Suprapubic skin (tissue), 4 donors: ENCODE results near the gene NPFF. TPM values are rescaled to one million over a fixed set of nuclear protein-coding genes. Genes with fewer than 3 reads are reported as not detected.

Experiments used
- DNase-seq, 2 donors: peaks; one replicate each; pipeline ENCODE4 v3.0.0-alpha.2; 2019; ENCODE audit warnings: low spot score in 2 of 2
- H3K27ac ChIP-seq: fragments of 200-600 bp; sonication (generic); one replicate; pipeline ENCODE4 v1.5.1; 2019
- H3K27me3 ChIP-seq: fragments of 200-600 bp; sonication (generic); one replicate; pipeline ENCODE4 v1.5.1; 2019
- H3K36me3 ChIP-seq: fragments of 200-600 bp; sonication (generic); one replicate; pipeline ENCODE4 v1.5.1; 2019
- H3K4me1 ChIP-seq: fragments of 200-600 bp; sonication (generic); one replicate; pipeline ENCODE4 v1.5.1; 2019
- H3K4me3 ChIP-seq: fragments of 200-600 bp; sonication (generic); one replicate; pipeline ENCODE4 v1.5.1; 2019; ENCODE audit warnings: mild to moderate bottlenecking
- H3K9me3 ChIP-seq: fragments of 200-600 bp; sonication (generic); one replicate; pipeline ENCODE4 v1.5.1; 2019
- CTCF ChIP-seq, 2 donors: fragments of 200-600 bp in 1 of 2; fragments of 450-650 bp in 1 of 2; sonication (generic) in 1 of 2; IDR thresholded peaks; one replicate each; pipeline ENCODE4 v1.5.1; 2016 to 2019; ENCODE audit warnings: antibody characterized with exemption in 2 of 2, mild to moderate bottlenecking in 1 of 2, moderate library complexity in 1 of 2
- EP300 ChIP-seq: sonication (generic); formaldehyde crosslinking; IDR thresholded peaks from one replicate; pipeline ENCODE4 v1.6.1; 2017; ENCODE audit warnings: antibody characterized with exemption
- POLR2A ChIP-seq, 2 donors: fragments of 450-650 bp; IDR thresholded peaks; one replicate each; pipeline ENCODE4 v1.6.1; 2017; ENCODE audit warnings: antibody characterized with exemption in 2 of 2, mild to moderate bottlenecking in 2 of 2, moderate library complexity in 2 of 2
- POLR2AphosphoS5 ChIP-seq, 3 donors: sonication (generic); formaldehyde crosslinking; IDR thresholded peaks; one replicate each; pipeline ENCODE4 v1.6.1; 2017; ENCODE audit warnings: antibody characterized with exemption in 3 of 3
- WGBS: methylation state at CpG from one replicate; pipeline ENCODE4 v1.1.5; 2018; 5-methylcytosine and 5-hydroxymethylcytosine counted together
- total RNA-seq, 4 donors: library from RNA; depleted of rRNA; stranded (reverse); fragments of >200 nt; gene quantifications; one replicate each; pipeline ENCODE4 v1.1.0, GENCODE V29; 2016

Gene NPFF
- total RNA-seq, 4 donors from 2014 or later, result not detected

DNA sequence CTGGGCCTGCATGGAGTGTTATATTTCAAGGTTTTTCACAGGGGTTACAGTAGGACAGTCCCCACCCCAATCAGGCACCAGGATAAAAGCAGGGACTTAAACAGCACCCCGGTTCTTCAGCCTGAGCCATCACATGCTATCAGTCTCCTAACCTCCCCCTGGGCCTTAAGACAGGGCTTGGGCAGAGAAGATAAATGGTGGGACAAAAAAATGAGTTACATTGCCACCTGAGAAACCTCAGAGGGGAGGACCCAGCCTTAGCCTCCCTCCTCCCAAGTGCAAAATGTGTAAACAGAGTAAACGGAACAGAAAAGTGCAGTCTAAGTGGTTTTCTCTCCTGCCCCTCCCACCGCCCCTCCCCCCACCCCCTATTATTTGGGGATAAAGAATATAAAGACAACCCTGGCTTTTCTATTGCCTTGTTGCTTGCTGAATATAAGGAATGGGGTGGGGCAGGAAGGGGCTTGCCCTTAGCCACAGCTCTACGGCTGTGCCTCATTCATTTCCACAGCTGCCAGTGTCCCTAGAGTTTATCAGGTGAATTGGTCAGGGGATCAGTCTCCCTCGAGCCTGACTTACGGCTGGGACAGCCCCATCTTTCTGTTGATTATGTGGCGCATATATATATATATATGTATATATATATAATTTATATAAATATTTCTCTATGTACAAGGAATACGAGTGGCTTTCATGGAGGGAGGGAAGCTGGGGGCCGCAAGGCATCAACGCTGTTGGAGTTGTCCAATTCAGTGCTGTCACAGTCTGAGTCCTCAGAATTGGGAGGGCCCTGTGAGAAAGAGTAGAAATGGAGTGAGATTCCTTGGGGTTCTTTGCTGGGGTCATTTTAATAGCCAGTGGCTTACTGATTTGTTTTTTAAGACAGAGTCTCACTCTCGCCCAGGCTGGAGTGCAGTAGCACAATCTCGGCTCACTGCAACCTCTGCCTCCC, 26.5 kb downstream of the NPFF start:
- Histone ChIP-seq H3K4me3 (no peak overlapping the region), H3K9me3 (no peaks in the 10 kb centered on the region), H3K27me3 (no peaks in the 10 kb centered on the region), H3K4me1 (peaks cover 29% of the 10 kb centered on the region), H3K36me3 (peaks cover 95% of the 10 kb centered on the region), H3K27ac (no peak overlapping the region)
- TF ChIP-seq EP300 (no peak), POLR2A (IDR thresholded peaks at IDR 0.05) (no peak), POLR2AphosphoS5 (IDR thresholded peaks at IDR 0.05) (no peak), CTCF (IDR thresholded peaks at IDR 0.05) (no peak)
- no peak for DNase-seq
- WGBS, result 75% methylated on average over 12 of the region's 12 CpGs

DNA sequence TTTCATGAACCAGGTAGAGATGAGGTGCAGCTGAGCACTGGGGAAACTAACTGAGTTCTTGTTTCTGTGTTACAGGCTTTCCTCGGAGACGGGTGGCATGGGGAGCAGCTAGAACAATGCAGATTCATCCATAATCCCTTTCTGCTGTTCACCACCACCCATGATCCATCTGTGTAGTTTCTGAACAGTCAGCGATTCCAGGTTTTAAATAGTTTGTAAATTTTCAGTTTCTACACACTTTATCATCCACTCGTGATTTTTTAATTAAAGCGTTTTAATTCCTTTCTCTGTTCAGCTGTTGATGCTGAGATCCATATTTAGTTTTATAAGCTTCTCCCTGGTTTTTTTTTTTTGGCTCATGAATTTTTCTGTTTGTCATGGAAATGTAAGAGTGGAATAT, 28.0 kb downstream of the NPFF start:
- no peak for DNase-seq
- Histone ChIP-seq H3K9me3 (no peaks in the 10 kb centered on the region), H3K4me3 (no peak overlapping the region), H3K4me1 (peaks cover 37% of the 10 kb centered on the region), H3K27me3 (no peaks in the 10 kb centered on the region), H3K36me3 (peaks cover 95% of the 10 kb centered on the region), H3K27ac (no peak overlapping the region)
- TF ChIP-seq CTCF (IDR thresholded peaks at IDR 0.05), result no peak
- no peak for TF ChIP-seq POLR2A (IDR thresholded peaks at IDR 0.05)
- no peak for TF ChIP-seq POLR2AphosphoS5 (IDR thresholded peaks at IDR 0.05)
- no peak for TF ChIP-seq EP300
- WGBS, result 71% methylated on average over 5 of the region's 5 CpGs

DNA sequence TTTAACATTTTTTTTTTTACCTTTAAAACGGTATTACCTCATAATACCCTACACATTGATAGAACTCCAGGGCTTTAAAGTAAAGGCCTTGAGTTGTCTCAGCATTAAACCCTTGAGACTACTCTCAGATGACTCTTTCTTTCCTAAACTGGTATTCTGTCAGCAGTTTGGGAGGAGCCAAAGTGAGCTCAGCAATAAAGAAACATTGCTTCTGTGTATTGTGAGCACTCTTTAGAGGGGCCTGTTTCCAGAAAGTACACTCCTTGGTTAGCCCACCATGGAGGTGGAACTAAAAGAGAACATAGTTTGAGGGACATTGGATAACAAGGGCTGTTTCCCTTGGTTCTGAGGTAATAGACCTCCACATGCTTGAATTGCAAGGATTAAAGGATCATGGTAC, 28.4 kb downstream of the NPFF start:
- Histone ChIP-seq H3K4me1 (peaks cover 37% of the 10 kb centered on the region), H3K4me3 (no peak overlapping the region), H3K9me3 (no peaks in the 10 kb centered on the region), H3K27me3 (no peaks in the 10 kb centered on the region), H3K36me3 (peaks cover 95% of the 10 kb centered on the region), H3K27ac (no peak overlapping the region)
- 33% methylated on average over 1 of the region's 1 CpG for WGBS
- no peak for TF ChIP-seq POLR2A (IDR thresholded peaks at IDR 0.05)
- no peak for TF ChIP-seq CTCF (IDR thresholded peaks at IDR 0.05)
- TF ChIP-seq POLR2AphosphoS5 (IDR thresholded peaks at IDR 0.05), result no peak
- TF ChIP-seq EP300, result no peak
- DNase-seq, result no peak

DNA sequence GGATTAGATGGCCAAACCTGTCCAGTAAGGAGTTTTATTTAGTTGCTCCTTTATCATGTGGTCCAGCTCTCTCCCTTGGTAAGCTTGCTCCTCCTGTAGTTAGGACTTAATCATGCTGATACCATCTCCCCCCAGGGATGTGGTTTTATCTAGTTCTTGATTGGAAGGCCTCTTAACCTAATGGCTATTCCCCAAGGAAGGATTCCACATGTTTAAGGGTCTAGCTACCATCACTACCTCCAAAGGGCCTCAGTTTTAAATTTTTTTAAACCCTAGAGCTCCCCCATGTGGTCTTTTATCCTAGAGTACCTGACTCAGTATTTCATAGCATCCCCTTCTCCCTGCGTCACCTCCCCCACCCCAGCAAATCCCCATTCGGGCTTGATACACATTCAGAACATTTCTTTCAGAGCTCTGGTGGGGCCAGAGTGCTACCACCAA, 30.5 kb downstream of the NPFF start:
- Histone ChIP-seq H3K4me1 (peaks cover 28% of the 10 kb centered on the region), H3K36me3 (peaks cover 96% of the 10 kb centered on the region), H3K9me3 (no peaks in the 10 kb centered on the region), H3K4me3 (no peak overlapping the region), H3K27ac (no peak overlapping the region), H3K27me3 (no peaks in the 10 kb centered on the region)
- WGBS, result 74% methylated on average over 2 of the region's 2 CpGs
- DNase-seq, result no peak
- TF ChIP-seq CTCF (IDR thresholded peaks at IDR 0.05) (no peak), POLR2A (IDR thresholded peaks at IDR 0.05) (no peak), EP300 (no peak), POLR2AphosphoS5 (IDR thresholded peaks at IDR 0.05) (no peak)

- TF ChIP-seq POLR2AphosphoS5 (IDR thresholded peaks at IDR 0.05) (no peak), POLR2A (IDR thresholded peaks at IDR 0.05) (no peak), CTCF (IDR thresholded peaks at IDR 0.05) (no peak), EP300 (no peak)
- Histone ChIP-seq H3K36me3 (peaks cover 96% of the 10 kb centered on the region), H3K4me1 (peaks cover 22% of the 10 kb centered on the region), H3K9me3 (no peaks in the 10 kb centered on the region), H3K27me3 (no peaks in the 10 kb centered on the region), H3K4me3 (no peak overlapping the region), H3K27ac (no peak overlapping the region)
- WGBS, result 77% methylated on average over 13 of the region's 13 CpGs
- no peak for DNase-seq
These were observed 32.5 kb downstream of the NPFF start for GRCh38 chr12:53474819-53475218.
